AG10803 (cell line): ENCODE results near the gene PALS1.
A peak's percentile ranks its signal among the peaks of the same experiment; 100 is the strongest.

Source experiments
- DNase-seq: peaks from one replicate; pipeline ENCODE4 v3.0.0; 2010; ENCODE audit warnings: low read depth
- H3K4me3 ChIP-seq: 2 replicates; pipeline ENCODE4 v1.5.1; 2011; ENCODE audit warnings: mild to moderate bottlenecking, low read length, control low read depth
- CTCF ChIP-seq: conservative IDR thresholded peaks from 2 replicates; pipeline ENCODE4 v1.5.1; 2011; ENCODE audit warnings: mild to moderate bottlenecking, low read length, control low read depth, inconsistent platforms

PALS1 gene

GRCh38 chr14:67241411-67242167, at the start of gene PALS1:
Gene PALS1, plus strand, starts transcription at chr14:67241435. Its CDS starts 37,736 bp downstream, at chr14:67279171.
- no peak for TF ChIP-seq CTCF
- DNase-seq, result peak; percentile 83

GRCh38 chr14:67191768-67192290, 49.4 kb upstream of the PALS1 start:
- no peak for DNase-seq
- no peak for TF ChIP-seq CTCF
- no peak overlapping the region for H3K4me3 ChIP-seq

More at GRCh38 chr14:67241411-67242167, at the start of gene PALS1:
- H3K4me3 ChIP-seq, result peak within 1 kb of the TSS; percentile 83

- H3K4me3 ChIP-seq, result no peak overlapping the region
- DNase-seq, result no peak
- no peak for TF ChIP-seq CTCF
Observed at GRCh38 chr14:67192366-67192765, 48.9 kb upstream of the PALS1 start.

- DNase-seq, result no peak
Observed at GRCh38 chr14:67195279-67195678, 46.0 kb upstream of the PALS1 start.

GRCh38 chr14:67199016-67199415, 42.2 kb upstream of the PALS1 start:
- TF ChIP-seq CTCF, result no peak
- H3K4me3 ChIP-seq, result no peak overlapping the region
- DNase-seq, result peak; percentile 5

More at GRCh38 chr14:67195279-67195678, 46.0 kb upstream of the PALS1 start:
- TF ChIP-seq CTCF, result no peak
- H3K4me3 ChIP-seq, result no peak overlapping the region

- no peak for TF ChIP-seq CTCF
- DNase-seq, result no peak
- no peak overlapping the region for H3K4me3 ChIP-seq
Observed at GRCh38 chr14:67207810-67208209, 33.4 kb upstream of the PALS1 start.

GRCh38 chr14:67218126-67218525, 23.1 kb upstream of the PALS1 start:
- no peak for DNase-seq
- no peak overlapping the region for H3K4me3 ChIP-seq
- TF ChIP-seq CTCF, result no peak
